Liver (tissue), 3 donors: Measurements from ENCODE around the gene OSCP1.

Source experiments
- CTCF ChIP-seq: fragments of 150-350 bp; IDR thresholded peaks from 2 replicates; pipeline ENCODE4 v1.5.1; 2017; ENCODE audit warnings: improper control_type of control experiment, low read depth, low read length; ENCODE audit not compliant: missing input control
- FOXA1 ChIP-seq: IDR thresholded peaks from 2 replicates; pipeline ENCODE4 v1.6.1; 2016; ENCODE audit warnings: antibody characterized with exemption
- GABPA ChIP-seq, 2 donors: IDR thresholded peaks in 1 of 2; conservative IDR thresholded peaks in 1 of 2; 2 replicates each; pipeline ENCODE4 v1.6.1; 2016; ENCODE audit warnings: antibody characterized with exemption in 2 of 2, mild to moderate bottlenecking in 1 of 2, moderate library complexity in 1 of 2
- MAX ChIP-seq: IDR thresholded peaks from 2 replicates; pipeline ENCODE4 v1.6.1; 2016; ENCODE audit warnings: antibody characterized with exemption
- NR2F2 ChIP-seq: IDR thresholded peaks from 2 replicates; pipeline ENCODE4 v1.6.1; 2016; ENCODE audit warnings: antibody characterized with exemption
- REST ChIP-seq: IDR thresholded peaks from 2 replicates; pipeline ENCODE4 v1.6.1; 2016; ENCODE audit warnings: antibody characterized with exemption, mild to moderate bottlenecking
- YY1 ChIP-seq: IDR thresholded peaks from 2 replicates; pipeline ENCODE4 v1.6.1; 2016; ENCODE audit warnings: antibody characterized with exemption, mild to moderate bottlenecking
- donor health status: healthy.
- donor health status: healthy.

- TF ChIP-seq NR2F2 (no peak), CTCF (no peak), FOXA1 (no peak), YY1 (no peak), REST (no peak), MAX (no peak), GABPA (IDR thresholded peaks at IDR 0.05 in 1 of 2, conservative IDR thresholded peaks at IDR 0.05 in 1 of 2) (no peak)
These were observed 7.4 kb upstream of the OSCP1 start for GRCh38 chr1:36457691-36458090.
